Activated CD4-positive, alpha-beta T cell treated with anti-CD3 and anti-CD28 coated beads, Interleukin-10, Interleukin-2, amounts not matched to agents 100 ng/mL and 50 ng/mL, durations not matched to agents 16 hours and 8 hours (primary cell): ENCODE measurements around the gene SFRP5.
A peak's percentile ranks its signal among the peaks of the same experiment; 100 is the strongest.

Source experiments
- DNase-seq: peaks from one replicate; pipeline ENCODE4 v3.0.0-alpha.2; 2020

Gene SFRP5

GRCh38 chr10:97734021-97734420, 37.8 kb downstream of the SFRP5 start:
- DNase-seq: no peak

GRCh38 chr10:97733256-97733655, 38.5 kb downstream of the SFRP5 start:
- no peak for DNase-seq

- no peak for DNase-seq
These were observed 39.8 kb downstream of the SFRP5 start for GRCh38 chr10:97732052-97732359.

GRCh38 chr10:97731346-97732051, 40.3 kb downstream of the SFRP5 start:
- DNase-seq: peak; percentile 61

GRCh38 chr10:97729014-97729413, 42.8 kb downstream of the SFRP5 start:
- DNase-seq: no peak

- DNase-seq: peak; percentile 64
These were observed 45.1 kb downstream of the SFRP5 start for GRCh38 chr10:97726636-97727178.

- no peak for DNase-seq
These were observed 47.4 kb downstream of the SFRP5 start for GRCh38 chr10:97724341-97724941.

GRCh38 chr10:97723001-97723400, 48.8 kb downstream of the SFRP5 start:
- DNase-seq: no peak

- DNase-seq: no peak
These were observed 49.7 kb downstream of the SFRP5 start for GRCh38 chr10:97721871-97722780.

- DNase-seq: no peak
These were observed 52.2 kb downstream of the SFRP5 start for GRCh38 chr10:97719602-97720001.

- DNase-seq: no peak
These were observed 53.1 kb downstream of the SFRP5 start for GRCh38 chr10:97718659-97719142.

- no peak for DNase-seq
These were observed 53.6 kb downstream of the SFRP5 start for GRCh38 chr10:97718178-97718577.

GRCh38 chr10:97717627-97718026, 54.2 kb downstream of the SFRP5 start:
- no peak for DNase-seq
